Smooth muscle cell (in vitro differentiated cells): ENCODE measurements around the gene FAM222B. TPM values are rescaled to one million over a fixed set of nuclear protein-coding genes. Genes with fewer than 3 reads are reported as not detected.
"Not testable (repeated sequence)": the region's sequence is repeated elsewhere in the genome, so short reads cannot be mapped to it uniquely, and the experiment has no call there.

Experiments
- DNase-seq: peaks from one replicate; lab custom pipeline; 2025; ENCODE audit not compliant: unreplicated experiment; lab: John Stamatoyannopoulos, UW
- H2AFZ ChIP-seq: fragments of 200-600 bp; sonication (generic); 2 replicates; pipeline ENCODE4 v1.6.0; 2016; ENCODE audit warnings: antibody characterized with exemption, low read depth, mild to moderate bottlenecking
- H3F3A ChIP-seq: fragments of 200-600 bp; sonication (generic); 2 replicates; pipeline ENCODE4 v1.6.0; 2017; ENCODE audit warnings: antibody characterized with exemption, low read depth
- H3K27ac ChIP-seq: fragments of 200-600 bp; sonication (generic); 2 replicates; pipeline ENCODE4 v1.5.1; 2016; ENCODE audit warnings: low read depth, mild to moderate bottlenecking
- H3K27me3 ChIP-seq: fragments of 200-600 bp; sonication (generic); 2 replicates; pipeline ENCODE4 v1.6.1; 2016; ENCODE audit warnings: low read depth, mild to moderate bottlenecking
- H3K36me3 ChIP-seq: fragments of 200-600 bp; sonication (generic); 2 replicates; pipeline ENCODE4 v1.5.1; 2016; ENCODE audit warnings: low read depth
- H3K4me1 ChIP-seq: fragments of 200-600 bp; sonication (generic); 2 replicates; pipeline ENCODE4 v1.5.1; 2016; ENCODE audit warnings: low read depth
- H3K4me2 ChIP-seq: fragments of 200-600 bp; sonication (generic); 2 replicates; pipeline ENCODE4 v1.6.0; 2016; ENCODE audit warnings: mild to moderate bottlenecking
- H3K4me3 ChIP-seq: fragments of 200-600 bp; sonication (generic); 2 replicates; pipeline ENCODE4 v1.5.1; 2016; ENCODE audit warnings: mild to moderate bottlenecking
- H3K79me2 ChIP-seq: fragments of 200-600 bp; sonication (generic); 2 replicates; pipeline ENCODE4 v1.6.0; 2016; ENCODE audit warnings: low read depth, mild to moderate bottlenecking
- H3K9ac ChIP-seq: fragments of 200-600 bp; sonication (generic); 2 replicates; pipeline ENCODE4 v1.6.0; 2016; ENCODE audit warnings: low read depth
- H3K9me3 ChIP-seq: fragments of 200-600 bp; sonication (generic); replicated peaks from 2 replicates; pipeline ENCODE4 v1.5.1; 2016; ENCODE audit warnings: low read depth
- H4K20me1 ChIP-seq: fragments of 200-600 bp; sonication (generic); 2 replicates; pipeline ENCODE4 v1.6.0; 2016; ENCODE audit warnings: low read depth
- CTCF ChIP-seq: fragments of 200-600 bp; sonication (generic); IDR thresholded peaks from 2 replicates; pipeline ENCODE4 v1.5.1; 2017; ENCODE audit warnings: borderline replicate concordance, mild to moderate bottlenecking, antibody characterized with exemption; ENCODE audit not compliant: insufficient read depth, poor library complexity, severe bottlenecking
- WGBS: methylation state at CpG from one replicate; pipeline ENCODE4 v1.1.7; 2016; ENCODE audit warnings: low lambda C conversion rate; 5-methylcytosine and 5-hydroxymethylcytosine counted together
- polyA plus RNA-seq: library from polyadenylated mRNA; unstranded; fragments of >200 nt; fragmentation: Nextera tagmentation; extraction: Ambion mirVana; gene quantifications from 2 replicates; pipeline ENCODE4 v1.2.1, GENCODE V29; 2016
- total RNA-seq: library from RNA; depleted of rRNA; stranded (reverse); fragments of >200 nt; gene quantifications from 2 replicates; pipeline ENCODE4 v1.2.3, GENCODE V29; 2014

FAM222B gene
- total and polyA plus RNA-seq, 2 experiments from 2014 or later: 20.5 to 28.0 TPM

- Histone ChIP-seq H2AFZ (no peak overlapping the region), H3K4me2 (no peak overlapping the region), H3K27ac (no peak overlapping the region), H3K36me3 (no peaks in the 10 kb centered on the region), H3K9ac (no peak overlapping the region), H3K4me3 (no peak overlapping the region), H3F3A (no peaks in the 10 kb centered on the region), H3K27me3 (no peaks in the 10 kb centered on the region), H3K4me1 (peaks cover 9% of the 10 kb centered on the region), H3K9me3 (no peaks in the 10 kb centered on the region), H3K79me2 (peaks cover 36% of the 10 kb centered on the region), H4K20me1 (no peaks in the 10 kb centered on the region)
- no peak for DNase-seq
- TF ChIP-seq CTCF: no peak
- WGBS: 98% methylated on average over 6 of the region's 6 CpGs
These were observed 1.2 kb upstream of the FAM222B start for GRCh38 chr17:28843816-28844148.

GRCh38 chr17:28841901-28842281, 699 bp downstream of the FAM222B start:
- H3K36me3 ChIP-seq: no peaks in the 10 kb centered on the region

GRCh38 chr17:28839221-28839620, 3.4 kb downstream of the FAM222B start:
- Histone ChIP-seq H3K27me3 (no peaks in the 10 kb centered on the region), H3K4me3 (no peak overlapping the region), H3K4me1 (peaks cover 9% of the 10 kb centered on the region), H3K27ac (peak overlapping the region; percentile 44), H3K79me2 (peaks cover 77% of the 10 kb centered on the region), H3F3A (no peaks in the 10 kb centered on the region), H3K36me3 (no peaks in the 10 kb centered on the region), H3K4me2 (peak overlapping the region; percentile 31), H4K20me1 (peaks cover 23% of the 10 kb centered on the region), H3K9ac (peak overlapping the region; percentile 20), H3K9me3 (no peaks in the 10 kb centered on the region), H2AFZ (no peak overlapping the region)
- DNase-seq: no peak
- WGBS: 55% methylated on average over 2 of the region's 2 CpGs
- no peak for TF ChIP-seq CTCF

More at GRCh38 chr17:28841901-28842281, 699 bp downstream of the FAM222B start:
- Histone ChIP-seq H4K20me1 (no peaks in the 10 kb centered on the region), H3F3A (no peaks in the 10 kb centered on the region), H2AFZ (peak overlapping the region; percentile 99), H3K4me2 (peak overlapping the region; percentile 91), H3K9me3 (no peaks in the 10 kb centered on the region), H3K79me2 (peaks cover 55% of the 10 kb centered on the region), H3K27me3 (no peaks in the 10 kb centered on the region), H3K4me1 (peaks cover 9% of the 10 kb centered on the region), H3K9ac (peak overlapping the region; percentile 71), H3K27ac (peak overlapping the region; percentile 45), H3K4me3 (peak overlapping the region; percentile 74)
- DNase-seq: no peak
- TF ChIP-seq CTCF: no peak
- WGBS: 10% methylated on average over 6 of the region's 6 CpGs

- peaks cover 93% of the 10 kb centered on the region for H3K79me2 ChIP-seq
- not testable (repeated sequence) for H2AFZ ChIP-seq, H3F3A ChIP-seq, H3K9me3 ChIP-seq, H3K27me3 ChIP-seq, H3K4me3 ChIP-seq, H3K4me1 ChIP-seq, DNase-seq, H3K9ac ChIP-seq, H3K27ac ChIP-seq, H3K4me2 ChIP-seq, H3K36me3 ChIP-seq
- WGBS: 96% methylated on average over 10 of the region's 10 CpGs
- peaks cover 43% of the 10 kb centered on the region for H4K20me1 ChIP-seq
These were observed 6.0 kb downstream of the FAM222B start for GRCh38 chr17:28836541-28836940.
